Measurements from ENCODE around the gene SLC39A13.

SLC39A13 gene

DNA sequence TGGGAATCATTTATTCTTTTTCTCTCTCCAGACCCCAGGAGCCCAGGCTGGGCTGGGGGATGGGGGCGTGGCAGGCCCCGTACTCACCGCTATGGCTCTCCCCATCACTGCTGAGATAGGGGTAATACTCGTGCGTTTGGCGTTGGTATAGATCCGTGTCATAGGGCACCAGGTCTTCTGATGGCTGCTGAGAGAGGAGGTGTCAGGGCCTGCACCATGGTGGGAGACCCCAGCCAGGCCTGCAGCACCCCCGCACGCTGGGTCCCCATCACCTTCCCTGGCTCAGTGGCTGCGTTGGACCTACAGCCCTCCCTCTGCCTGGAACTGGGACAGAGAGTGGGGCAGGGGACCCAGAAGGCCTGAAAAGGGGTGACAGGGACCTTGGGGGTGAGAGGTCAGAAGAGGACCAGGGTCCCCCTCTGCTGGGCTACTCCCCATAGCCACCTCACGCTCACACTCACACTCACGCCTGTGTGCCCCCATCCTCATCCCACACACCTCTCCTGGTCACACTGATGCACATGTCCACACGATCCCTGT lies 32.8 kb upstream of the SLC39A13 start:
- no peaks in the 10 kb centered on the region for H3K27me3 ChIP-seq (ENCODE audit: low read length)
- no peak overlapping the region for H2AFZ ChIP-seq (ENCODE audit: low read depth, low read length, severe bottlenecking)
- peaks cover 40% of the 10 kb centered on the region for H3K79me2 ChIP-seq (ENCODE audit: insufficient read depth, low read length)
- H3K9me2 ChIP-seq (replicated peaks; ENCODE audit: insufficient read depth, low read length), result no peaks in the 10 kb centered on the region
- H3K4me2 ChIP-seq (ENCODE audit: low read depth, low read length, poor library complexity, severe bottlenecking), result peak overlapping the region; percentile 79
- no peaks in the 10 kb centered on the region for H3F3A ChIP-seq (ENCODE audit: insufficient read depth)
- TF ChIP-seq, protein P1, sequence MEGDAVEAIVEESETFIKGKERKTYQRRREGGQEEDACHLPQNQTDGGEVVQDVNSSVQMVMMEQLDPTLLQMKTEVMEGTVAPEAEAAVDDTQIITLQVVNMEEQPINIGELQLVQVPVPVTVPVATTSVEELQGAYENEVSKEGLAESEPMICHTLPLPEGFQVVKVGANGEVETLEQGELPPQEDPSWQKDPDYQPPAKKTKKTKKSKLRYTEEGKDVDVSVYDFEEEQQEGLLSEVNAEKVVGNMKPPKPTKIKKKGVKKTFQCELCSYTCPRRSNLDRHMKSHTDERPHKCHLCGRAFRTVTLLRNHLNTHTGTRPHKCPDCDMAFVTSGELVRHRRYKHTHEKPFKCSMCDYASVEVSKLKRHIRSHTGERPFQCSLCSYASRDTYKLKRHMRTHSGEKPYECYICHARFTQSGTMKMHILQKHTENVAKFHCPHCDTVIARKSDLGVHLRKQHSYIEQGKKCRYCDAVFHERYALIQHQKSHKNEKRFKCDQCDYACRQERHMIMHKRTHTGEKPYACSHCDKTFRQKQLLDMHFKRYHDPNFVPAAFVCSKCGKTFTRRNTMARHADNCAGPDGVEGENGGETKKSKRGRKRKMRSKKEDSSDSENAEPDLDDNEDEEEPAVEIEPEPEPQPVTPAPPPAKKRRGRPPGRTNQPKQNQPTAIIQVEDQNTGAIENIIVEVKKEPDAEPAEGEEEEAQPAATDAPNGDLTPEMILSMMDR (IDR thresholded peaks at IDR 0.05; ENCODE audit: insufficient read depth, low read length, poor library complexity, severe bottlenecking), result no peak
- TF ChIP-seq EZH2phosphoT487 (conservative IDR thresholded peaks at IDR 0.05; ENCODE audit: low read length), result no peak
- H3K4me3 ChIP-seq (ENCODE audit: insufficient read depth, low read length, poor library complexity, severe bottlenecking), result no peak overlapping the region
- H3K9me3 ChIP-seq (ENCODE audit: insufficient read depth, low read length), result no peaks in the 10 kb centered on the region
- H3K27ac ChIP-seq (ENCODE audit: low read depth, low read length), result peak overlapping the region; percentile 90
- peak overlapping the region; percentile 97; the same call in 1 of the 2 replicates for H3K9ac ChIP-seq (ENCODE audit: low read length)
- no peaks in the 10 kb centered on the region for H3K36me3 ChIP-seq (ENCODE audit: low read length)
- H4K20me1 ChIP-seq (ENCODE audit: low read depth, low read length), result no peaks in the 10 kb centered on the region

DNA sequence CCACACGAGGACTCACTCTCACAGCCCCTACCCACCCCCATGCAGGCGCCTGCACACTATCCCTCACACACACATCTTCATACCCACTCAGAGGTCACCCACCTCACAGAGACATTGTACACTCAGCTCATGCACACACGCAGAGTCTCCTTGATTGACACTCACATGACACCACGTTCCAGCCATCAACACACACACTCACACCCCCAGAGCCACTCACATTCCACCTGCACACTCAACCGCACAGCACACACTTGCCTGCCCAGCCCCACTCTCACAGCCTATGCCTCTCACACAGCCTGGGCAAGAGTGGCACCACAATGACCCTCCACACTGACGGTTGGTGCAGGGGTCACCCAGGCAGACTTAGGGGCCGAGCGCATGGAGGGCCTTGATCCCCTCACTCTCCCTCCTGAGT lies 32.3 kb upstream of the SLC39A13 start:
- no peaks in the 10 kb centered on the region for H3K27me3 ChIP-seq (ENCODE audit: low read length)
- peak overlapping the region; percentile 97 for H3K9ac ChIP-seq (ENCODE audit: low read length)
- H3K9me2 ChIP-seq (replicated peaks; ENCODE audit: insufficient read depth, low read length), result no peaks in the 10 kb centered on the region
- H3K9me3 ChIP-seq (ENCODE audit: insufficient read depth, low read length), result no peaks in the 10 kb centered on the region
- H3K4me2 ChIP-seq (ENCODE audit: low read depth, low read length, poor library complexity, severe bottlenecking), result peak overlapping the region; percentile 79
- H3K27ac ChIP-seq (ENCODE audit: low read depth, low read length), result peak overlapping the region; percentile 90
- H3K36me3 ChIP-seq (ENCODE audit: low read length), result no peaks in the 10 kb centered on the region
- no peak overlapping the region for H2AFZ ChIP-seq (ENCODE audit: low read depth, low read length, severe bottlenecking)
- no peaks in the 10 kb centered on the region for H4K20me1 ChIP-seq (ENCODE audit: low read depth, low read length)
- TF ChIP-seq EZH2phosphoT487 (conservative IDR thresholded peaks at IDR 0.05; ENCODE audit: low read length), result no peak
- TF ChIP-seq, protein P1 (IDR thresholded peaks at IDR 0.05; ENCODE audit: insufficient read depth, low read length, poor library complexity, severe bottlenecking), result no peak
- no peaks in the 10 kb centered on the region for H3F3A ChIP-seq (ENCODE audit: insufficient read depth)
- H3K79me2 ChIP-seq (ENCODE audit: insufficient read depth, low read length), result peaks cover 40% of the 10 kb centered on the region
- peak overlapping the region; percentile 74 for H3K4me3 ChIP-seq (ENCODE audit: insufficient read depth, low read length, poor library complexity, severe bottlenecking)

DNA sequence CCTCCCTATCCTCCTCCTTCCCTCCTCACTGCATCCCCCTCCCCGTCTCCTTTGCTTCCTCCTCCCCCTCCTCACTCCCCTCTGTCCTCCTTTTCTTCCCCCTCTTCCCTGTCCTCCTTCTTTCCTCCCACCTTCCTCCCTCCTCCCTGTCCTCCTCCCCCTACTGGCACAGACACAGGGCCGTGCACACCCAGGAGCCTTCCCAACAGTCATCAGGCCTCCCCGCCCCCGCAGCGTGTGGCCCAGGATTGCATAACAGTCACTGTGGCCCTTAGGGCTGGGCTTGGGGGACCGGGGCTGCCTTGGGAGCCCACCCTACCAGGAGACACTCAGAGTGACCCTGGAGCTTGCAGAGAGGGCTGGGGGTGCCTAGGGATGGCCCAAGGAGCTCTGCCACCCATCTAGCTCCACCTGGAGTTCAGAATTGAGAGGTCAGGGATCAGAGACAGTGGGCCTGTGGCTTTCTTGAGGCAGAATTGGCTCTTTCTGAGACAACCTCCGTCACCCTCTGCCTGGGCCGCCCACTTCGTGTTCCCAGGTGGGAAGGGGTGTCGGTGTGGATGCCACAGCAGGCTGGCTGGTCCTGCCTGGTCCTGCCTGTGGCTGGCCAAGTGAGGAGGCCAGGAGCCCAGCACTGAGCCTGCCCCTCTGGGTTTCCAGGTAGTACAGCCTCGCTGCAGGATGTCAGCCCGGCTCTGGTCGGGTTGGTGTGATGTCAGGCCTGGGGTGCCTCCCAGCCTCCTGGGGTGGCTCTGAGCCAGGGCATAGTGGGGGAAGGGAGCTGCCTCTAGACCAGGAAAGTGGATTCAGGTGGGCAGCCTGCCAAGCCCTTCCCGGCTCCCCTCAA lies 31.6 kb upstream of the SLC39A13 start:
- Histone ChIP-seq H3K36me3 (ENCODE audit: low read length) (no peaks in the 10 kb centered on the region), H3K79me2 (ENCODE audit: insufficient read depth, low read length) (peaks cover 40% of the 10 kb centered on the region), H3K9me3 (ENCODE audit: insufficient read depth, low read length) (no peaks in the 10 kb centered on the region), H3K9me2 (replicated peaks; ENCODE audit: insufficient read depth, low read length) (no peaks in the 10 kb centered on the region), H2AFZ (ENCODE audit: low read depth, low read length, severe bottlenecking) (no peak overlapping the region), H4K20me1 (ENCODE audit: low read depth, low read length) (no peaks in the 10 kb centered on the region), H3K4me3 (ENCODE audit: insufficient read depth, low read length, poor library complexity, severe bottlenecking) (peak overlapping the region; percentile 74), H3K27me3 (ENCODE audit: low read length) (no peaks in the 10 kb centered on the region), H3K9ac (ENCODE audit: low read length) (peak overlapping the region; percentile 97), H3F3A (ENCODE audit: insufficient read depth) (no peaks in the 10 kb centered on the region), H3K27ac (ENCODE audit: low read depth, low read length) (peak overlapping the region; percentile 90), H3K4me2 (ENCODE audit: low read depth, low read length, poor library complexity, severe bottlenecking) (peak overlapping the region; percentile 79)
- TF ChIP-seq EZH2phosphoT487 (conservative IDR thresholded peaks at IDR 0.05; ENCODE audit: low read length), result no peak
- TF ChIP-seq, protein P1 (IDR thresholded peaks at IDR 0.05; ENCODE audit: insufficient read depth, low read length, poor library complexity, severe bottlenecking), result peak; percentile 18

Measured in SU-DHL-6 (cell line).